ENCODE measurements around the gene OR5AP2.
"Not testable (repeated sequence)": the region's sequence is repeated elsewhere in the genome, so short reads cannot be mapped to it uniquely, and the experiment has no call there.

The OR5AP2 gene

DNA sequence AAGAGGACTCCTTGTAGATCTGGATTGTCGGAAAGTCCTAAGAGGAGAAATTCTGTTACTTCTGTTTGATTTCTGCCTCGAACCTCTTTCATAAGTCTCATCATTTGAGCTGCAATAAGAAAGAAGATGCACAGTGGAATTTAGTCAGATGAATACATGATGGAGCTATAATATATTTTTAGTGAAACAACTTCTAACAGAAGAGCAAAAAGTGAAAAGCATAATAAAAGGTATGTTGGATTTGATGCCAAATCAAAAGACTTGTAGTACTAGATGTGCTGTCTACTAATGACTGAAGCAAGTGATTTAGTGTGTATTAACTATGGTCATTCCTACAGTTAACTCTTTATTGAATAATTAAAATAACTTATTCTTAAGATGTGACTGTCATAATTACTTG is at the start of gene OR5AP2:
Gene OR5AP2 (minus strand): TSS at position 101 of the 400 bp plus-strand sequence. CDS start 0 bp downstream, at position 101.
- no peak within 1 kb of the TSS for H3K4me2 ChIP-seq (ENCODE audit: low read depth, low read length)
- H3K27me3 ChIP-seq (replicated peaks; ENCODE audit: insufficient read depth, low read length): no peaks in the 10 kb centered on the region
- H3K79me2 ChIP-seq (ENCODE audit: low read length): no peaks in the 10 kb centered on the region
- DNase-seq: no peak
- no peaks in the 10 kb centered on the region for H3F3A ChIP-seq (ENCODE audit: insufficient read depth, low read length)
- no peaks in the 10 kb centered on the region for H3K9me2 ChIP-seq (replicated peaks; ENCODE audit: insufficient read depth, low read length)
- no peak within 1 kb of the TSS for H3K4me3 ChIP-seq (ENCODE audit: low read length)
- no peak within 1 kb of the TSS for H3K9ac ChIP-seq (ENCODE audit: low read length)
- no peaks in the 10 kb centered on the region for H4K20me1 ChIP-seq (ENCODE audit: insufficient read depth, low read length)
- H3K9me3 ChIP-seq (replicated peaks; ENCODE audit: insufficient read depth, low read length): no peaks in the 10 kb centered on the region
- no peak within 1 kb of the TSS for H3K27ac ChIP-seq (ENCODE audit: low read length)
- H3K36me3 ChIP-seq (replicated peaks; ENCODE audit: insufficient read depth, low read length): no peaks in the 10 kb centered on the region
- TF ChIP-seq, protein P1, sequence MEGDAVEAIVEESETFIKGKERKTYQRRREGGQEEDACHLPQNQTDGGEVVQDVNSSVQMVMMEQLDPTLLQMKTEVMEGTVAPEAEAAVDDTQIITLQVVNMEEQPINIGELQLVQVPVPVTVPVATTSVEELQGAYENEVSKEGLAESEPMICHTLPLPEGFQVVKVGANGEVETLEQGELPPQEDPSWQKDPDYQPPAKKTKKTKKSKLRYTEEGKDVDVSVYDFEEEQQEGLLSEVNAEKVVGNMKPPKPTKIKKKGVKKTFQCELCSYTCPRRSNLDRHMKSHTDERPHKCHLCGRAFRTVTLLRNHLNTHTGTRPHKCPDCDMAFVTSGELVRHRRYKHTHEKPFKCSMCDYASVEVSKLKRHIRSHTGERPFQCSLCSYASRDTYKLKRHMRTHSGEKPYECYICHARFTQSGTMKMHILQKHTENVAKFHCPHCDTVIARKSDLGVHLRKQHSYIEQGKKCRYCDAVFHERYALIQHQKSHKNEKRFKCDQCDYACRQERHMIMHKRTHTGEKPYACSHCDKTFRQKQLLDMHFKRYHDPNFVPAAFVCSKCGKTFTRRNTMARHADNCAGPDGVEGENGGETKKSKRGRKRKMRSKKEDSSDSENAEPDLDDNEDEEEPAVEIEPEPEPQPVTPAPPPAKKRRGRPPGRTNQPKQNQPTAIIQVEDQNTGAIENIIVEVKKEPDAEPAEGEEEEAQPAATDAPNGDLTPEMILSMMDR (IDR thresholded peaks at IDR 0.05; ENCODE audit: low read length): no peak
- no peak for TF ChIP-seq EZH2phosphoT487 (IDR thresholded peaks at IDR 0.05; ENCODE audit: low read length)
- no peak for TF ChIP-seq EZH2 (optimal IDR thresholded peaks at IDR 0.05; ENCODE audit: low read depth, low read length)
- no peak within 1 kb of the TSS for H2AFZ ChIP-seq (ENCODE audit: low read length)
- no peaks in the 10 kb centered on the region for H3K4me1 ChIP-seq (ENCODE audit: low read length)

DNA sequence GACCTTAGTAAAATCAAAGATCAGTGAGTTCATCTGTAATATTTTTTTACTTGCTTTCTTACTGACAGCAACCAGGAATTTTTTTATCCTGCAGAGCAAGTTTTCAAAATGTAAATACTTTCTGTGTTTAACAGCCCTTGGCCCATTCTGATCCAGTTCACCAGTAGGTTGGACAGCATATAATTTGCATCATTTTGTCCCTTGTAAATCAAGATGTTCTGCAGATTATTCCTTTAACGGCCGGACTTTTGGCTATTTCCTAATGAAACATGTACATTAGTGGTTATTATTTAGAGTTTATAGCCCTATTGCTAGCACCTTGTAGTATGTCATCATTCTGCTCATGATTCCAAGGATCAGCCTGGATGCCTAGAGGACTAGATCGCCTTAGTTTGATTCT is 48.9 kb upstream of the OR5AP2 start:
- not testable (repeated sequence) for H3K27me3 ChIP-seq (replicated peaks; ENCODE audit: insufficient read depth, low read length); H3K4me1 ChIP-seq (ENCODE audit: low read length); H2AFZ ChIP-seq (ENCODE audit: low read length); DNase-seq; H3K9ac ChIP-seq (ENCODE audit: low read length); H4K20me1 ChIP-seq (ENCODE audit: insufficient read depth, low read length); H3K4me3 ChIP-seq (ENCODE audit: low read length); H3K4me2 ChIP-seq (ENCODE audit: low read depth, low read length); H3K27ac ChIP-seq (ENCODE audit: low read length); H3K9me3 ChIP-seq (replicated peaks; ENCODE audit: insufficient read depth, low read length); H3K36me3 ChIP-seq (replicated peaks; ENCODE audit: insufficient read depth, low read length); H3K9me2 ChIP-seq (replicated peaks; ENCODE audit: insufficient read depth, low read length); H3F3A ChIP-seq (ENCODE audit: insufficient read depth, low read length); H3K79me2 ChIP-seq (ENCODE audit: low read length)

DNA sequence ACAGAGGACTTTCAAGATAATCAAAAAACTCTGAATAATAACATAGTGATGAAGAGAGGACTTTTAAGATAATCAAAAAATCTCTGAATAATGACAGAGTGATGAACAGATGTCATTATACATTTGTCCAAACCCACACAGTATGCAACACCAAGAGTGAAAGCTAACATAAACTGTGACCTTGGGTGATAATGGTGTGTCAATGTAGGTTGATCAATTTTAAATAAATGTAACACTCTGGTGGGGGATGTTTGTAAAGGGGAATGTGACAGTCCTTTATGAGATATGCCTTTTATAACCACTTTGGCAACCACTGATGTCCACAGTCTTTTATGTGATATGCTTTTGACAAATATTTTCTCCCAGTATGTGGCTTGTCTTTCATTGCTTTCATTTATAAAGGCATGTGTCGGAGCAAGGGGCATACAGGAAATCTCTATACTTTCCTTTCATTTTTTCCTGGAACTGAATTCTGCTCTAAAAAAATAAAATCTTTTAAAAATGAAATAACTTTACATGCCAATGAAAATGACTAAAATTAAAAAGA is 46.4 kb upstream of the OR5AP2 start:
- no peaks in the 10 kb centered on the region for H3K9me3 ChIP-seq (replicated peaks; ENCODE audit: insufficient read depth, low read length)
- H3K27ac ChIP-seq (ENCODE audit: low read length): no peak overlapping the region
- no peak overlapping the region for H3K9ac ChIP-seq (ENCODE audit: low read length)
- no peak for DNase-seq
- no peak overlapping the region for H2AFZ ChIP-seq (ENCODE audit: low read length)
- no peaks in the 10 kb centered on the region for H4K20me1 ChIP-seq (ENCODE audit: insufficient read depth, low read length)
- no peaks in the 10 kb centered on the region for H3K9me2 ChIP-seq (replicated peaks; ENCODE audit: insufficient read depth, low read length)
- TF ChIP-seq, protein P1 (IDR thresholded peaks at IDR 0.05; ENCODE audit: low read length): no peak
- TF ChIP-seq EZH2phosphoT487 (IDR thresholded peaks at IDR 0.05; ENCODE audit: low read length) (no peak), EZH2 (optimal IDR thresholded peaks at IDR 0.05; ENCODE audit: low read depth, low read length) (no peak)
- H3F3A ChIP-seq (ENCODE audit: insufficient read depth, low read length): no peaks in the 10 kb centered on the region
- no peak overlapping the region for H3K4me3 ChIP-seq (ENCODE audit: low read length)
- H3K27me3 ChIP-seq (replicated peaks; ENCODE audit: insufficient read depth, low read length): no peaks in the 10 kb centered on the region
- H3K79me2 ChIP-seq (ENCODE audit: low read length): no peaks in the 10 kb centered on the region
- no peaks in the 10 kb centered on the region for H3K4me1 ChIP-seq (ENCODE audit: low read length)
- no peak overlapping the region for H3K4me2 ChIP-seq (ENCODE audit: low read depth, low read length)
- H3K36me3 ChIP-seq (replicated peaks; ENCODE audit: insufficient read depth, low read length): no peaks in the 10 kb centered on the region

DNA sequence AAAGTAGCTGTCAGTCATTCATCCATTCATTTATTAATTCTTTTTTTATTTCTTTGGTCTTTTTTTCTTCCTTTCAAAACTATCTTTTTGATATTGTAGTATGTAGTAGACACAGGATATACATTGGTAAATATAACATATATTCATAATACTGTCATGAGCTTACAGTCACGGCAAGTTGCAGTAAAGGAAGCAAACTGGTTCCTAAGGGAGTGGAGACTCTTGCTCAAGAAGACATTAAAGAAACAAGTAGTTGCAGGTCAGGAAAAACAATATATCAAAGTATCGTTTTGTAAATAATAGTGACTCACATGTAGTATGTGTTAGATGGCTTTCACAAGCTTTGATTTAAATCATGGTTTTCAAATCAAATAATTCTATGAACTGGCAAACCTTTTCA is 28.7 kb upstream of the OR5AP2 start:
- H3K79me2 ChIP-seq (ENCODE audit: low read length): no peaks in the 10 kb centered on the region
- no peak overlapping the region for H3K4me3 ChIP-seq (ENCODE audit: low read length)
- no peak overlapping the region for H2AFZ ChIP-seq (ENCODE audit: low read length)
- no peaks in the 10 kb centered on the region for H3K36me3 ChIP-seq (replicated peaks; ENCODE audit: insufficient read depth, low read length)
- DNase-seq: no peak
- H3F3A ChIP-seq (ENCODE audit: insufficient read depth, low read length): no peaks in the 10 kb centered on the region
- no peak overlapping the region for H3K27ac ChIP-seq (ENCODE audit: low read length)
- no peaks in the 10 kb centered on the region for H3K4me1 ChIP-seq (ENCODE audit: low read length)
- H3K9ac ChIP-seq (ENCODE audit: low read length): no peak overlapping the region
- no peak overlapping the region for H3K4me2 ChIP-seq (ENCODE audit: low read depth, low read length)
- H4K20me1 ChIP-seq (ENCODE audit: insufficient read depth, low read length): no peaks in the 10 kb centered on the region
- TF ChIP-seq EZH2 (optimal IDR thresholded peaks at IDR 0.05; ENCODE audit: low read depth, low read length) (no peak), EZH2phosphoT487 (IDR thresholded peaks at IDR 0.05; ENCODE audit: low read length) (no peak)
- TF ChIP-seq, protein P1 (IDR thresholded peaks at IDR 0.05; ENCODE audit: low read length): no peak
- no peaks in the 10 kb centered on the region for H3K27me3 ChIP-seq (replicated peaks; ENCODE audit: insufficient read depth, low read length)
- H3K9me2 ChIP-seq (replicated peaks; ENCODE audit: insufficient read depth, low read length): no peaks in the 10 kb centered on the region
- H3K9me3 ChIP-seq (replicated peaks; ENCODE audit: insufficient read depth, low read length): no peaks in the 10 kb centered on the region

Data from MM.1S (cell line).